Natural killer cell (primary cell): ENCODE data around the gene NFE2L3. TPM values are rescaled to one million over a fixed set of nuclear protein-coding genes. Genes with fewer than 3 reads are reported as not detected.
"Not testable (repeated sequence)": the region's sequence is repeated elsewhere in the genome, so short reads cannot be mapped to it uniquely, and the experiment has no call there.

ENCODE experiments used
- ATAC-seq, 3 donors: fragments of 150-1000 bp in 2 of 3; fragments of 200-7000 bp in 1 of 3; cut with Tn5 transposase; 1 replicate in 1 of 3; 2 replicates in 2 of 3; pipeline ENCODE4 v1.10.0; 2021; ENCODE audit warnings: mild to moderate bottlenecking in 2 of 3, moderate library complexity in 2 of 3
- DNase-seq, 2 donors: peaks; one replicate each; pipeline versions ENCODE4 v3.0.0 to v3.0.0-alpha.2; 2013 to 2021; ENCODE audit warnings: mixed read lengths in 1 of 2
- H3K27ac ChIP-seq: one replicate; pipeline ENCODE4 v1.5.1; 2013; ENCODE audit warnings: mild to moderate bottlenecking, low read length
- H3K27me3 ChIP-seq: one replicate; pipeline ENCODE4 v1.6.1; 2013; ENCODE audit warnings: low read length; ENCODE audit not compliant: control insufficient read depth, insufficient read depth
- H3K36me3 ChIP-seq: one replicate; pipeline ENCODE4 v1.6.1; 2013; ENCODE audit warnings: low read length; ENCODE audit not compliant: control insufficient read depth, insufficient read depth
- H3K4me1 ChIP-seq: one replicate; pipeline ENCODE4 v1.6.1; 2013; ENCODE audit warnings: low read length; ENCODE audit not compliant: control insufficient read depth, insufficient read depth
- H3K4me3 ChIP-seq: one replicate; pipeline ENCODE4 v1.5.1; 2013; ENCODE audit warnings: low read length
- H3K9me3 ChIP-seq: one replicate; pipeline ENCODE4 v1.6.1; 2013; ENCODE audit warnings: low read length; ENCODE audit not compliant: control insufficient read depth, insufficient read depth
- H3K27ac Mint-ChIP-seq, 2 donors: one replicate each; pipeline ENCODE4 v1.8.0; 2022; ENCODE audit warnings: mild to moderate bottlenecking in 2 of 2, mixed read lengths in 2 of 2, moderate library complexity in 1 of 2
- H3K27me3 Mint-ChIP-seq, 2 donors: one replicate each; pipeline ENCODE4 v1.8.0; 2022; ENCODE audit warnings: low read depth in 2 of 2, mixed read lengths in 2 of 2
- H3K36me3 Mint-ChIP-seq: one replicate; pipeline ENCODE4 v1.8.0; 2022; ENCODE audit warnings: mixed read lengths
- H3K4me1 Mint-ChIP-seq, 2 donors: one replicate each; pipeline ENCODE4 v1.8.0; 2022; ENCODE audit warnings: mixed read lengths in 2 of 2
- H3K4me3 Mint-ChIP-seq: one replicate; pipeline ENCODE4 v1.8.0; 2022; ENCODE audit warnings: mild to moderate bottlenecking, moderate library complexity, mixed read lengths
- H3K9me3 Mint-ChIP-seq, 2 donors: one replicate each; pipeline ENCODE4 v1.8.0; 2022; ENCODE audit warnings: mixed read lengths in 2 of 2
- WGBS: methylation state at CpG from one replicate; pipeline ENCODE4 v1.1.7; 2013; ENCODE audit warnings: missing lambda C conversion rate; ENCODE audit not compliant: insufficient coverage; 5-methylcytosine and 5-hydroxymethylcytosine counted together
- intact Hi-C: fragments of 100-400 bp; cut with micrococcal nuclease; formaldehyde crosslinking; loops from one replicate; pipeline ENCODE4 v1.14.2; 2022
- total RNA-seq, 4 donors: library from RNA; stranded (reverse); fragments of 120-200 nt in 1 of 4; gene quantifications; one replicate each; pipeline versions ENCODE4 v1.2.3 to v1.2.4, GENCODE V29; 2013 to 2022
- TF ChIP-seq, protein P1 (sequence below): fragments of 200-600 bp; IDR thresholded peaks from one replicate; pipeline ENCODE4 v1.8.0; 2022; ENCODE audit warnings: antibody characterized with exemption

Gene NFE2L3
- total RNA-seq, 3 donors from 2014 or later (not counting 1 experiment from before 2014, with no cell fraction given): 0.68 to 2.0 (median 1.00) TPM

DNA sequence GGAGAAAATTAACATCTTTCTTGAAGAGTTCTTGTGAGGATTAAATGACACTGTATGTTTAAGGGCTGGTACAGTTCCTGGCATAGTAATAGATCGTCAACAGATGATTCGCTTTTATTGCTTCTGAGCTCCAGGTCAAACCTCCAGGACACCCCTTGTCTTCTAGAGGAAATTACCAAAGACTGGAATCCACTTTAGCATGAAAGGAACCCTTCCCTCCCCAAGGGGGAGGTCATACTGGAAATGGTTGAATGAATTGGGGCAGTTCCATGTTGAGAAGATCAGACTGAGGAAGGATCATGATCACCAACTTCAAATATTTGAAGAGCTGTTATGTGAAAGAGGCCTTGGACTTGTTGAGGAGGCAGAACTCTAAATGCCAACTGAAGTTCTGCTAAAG is 8.9 kb downstream of the NFE2L3 start:
- no peaks in the 10 kb centered on the region for H3K36me3 Mint-ChIP-seq
- H3K27me3 ChIP-seq: no peaks in the 10 kb centered on the region
- TF ChIP-seq, protein P1, sequence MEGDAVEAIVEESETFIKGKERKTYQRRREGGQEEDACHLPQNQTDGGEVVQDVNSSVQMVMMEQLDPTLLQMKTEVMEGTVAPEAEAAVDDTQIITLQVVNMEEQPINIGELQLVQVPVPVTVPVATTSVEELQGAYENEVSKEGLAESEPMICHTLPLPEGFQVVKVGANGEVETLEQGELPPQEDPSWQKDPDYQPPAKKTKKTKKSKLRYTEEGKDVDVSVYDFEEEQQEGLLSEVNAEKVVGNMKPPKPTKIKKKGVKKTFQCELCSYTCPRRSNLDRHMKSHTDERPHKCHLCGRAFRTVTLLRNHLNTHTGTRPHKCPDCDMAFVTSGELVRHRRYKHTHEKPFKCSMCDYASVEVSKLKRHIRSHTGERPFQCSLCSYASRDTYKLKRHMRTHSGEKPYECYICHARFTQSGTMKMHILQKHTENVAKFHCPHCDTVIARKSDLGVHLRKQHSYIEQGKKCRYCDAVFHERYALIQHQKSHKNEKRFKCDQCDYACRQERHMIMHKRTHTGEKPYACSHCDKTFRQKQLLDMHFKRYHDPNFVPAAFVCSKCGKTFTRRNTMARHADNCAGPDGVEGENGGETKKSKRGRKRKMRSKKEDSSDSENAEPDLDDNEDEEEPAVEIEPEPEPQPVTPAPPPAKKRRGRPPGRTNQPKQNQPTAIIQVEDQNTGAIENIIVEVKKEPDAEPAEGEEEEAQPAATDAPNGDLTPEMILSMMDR: no peak
- H3K9me3 ChIP-seq: no peaks in the 10 kb centered on the region
- WGBS: 100% methylated on average over 2 of the region's 2 CpGs
- no peak overlapping the region for H3K27ac Mint-ChIP-seq
- H3K4me1 ChIP-seq: peaks cover 24% of the 10 kb centered on the region
- no peak overlapping the region for H3K4me3 ChIP-seq
- no peaks in the 10 kb centered on the region for H3K36me3 ChIP-seq
- no peaks in the 10 kb centered on the region for H3K27me3 Mint-ChIP-seq
- ATAC-seq (no peak), DNase-seq (no peak)
- no peak overlapping the region for H3K4me3 Mint-ChIP-seq
- no peaks in the 10 kb centered on the region for H3K9me3 Mint-ChIP-seq
- intact Hi-C loops: no loop called here
- H3K27ac ChIP-seq: no peak overlapping the region
- H3K4me1 Mint-ChIP-seq: peaks cover 6 to 9% of the 10 kb centered on the region in 2 donors

DNA sequence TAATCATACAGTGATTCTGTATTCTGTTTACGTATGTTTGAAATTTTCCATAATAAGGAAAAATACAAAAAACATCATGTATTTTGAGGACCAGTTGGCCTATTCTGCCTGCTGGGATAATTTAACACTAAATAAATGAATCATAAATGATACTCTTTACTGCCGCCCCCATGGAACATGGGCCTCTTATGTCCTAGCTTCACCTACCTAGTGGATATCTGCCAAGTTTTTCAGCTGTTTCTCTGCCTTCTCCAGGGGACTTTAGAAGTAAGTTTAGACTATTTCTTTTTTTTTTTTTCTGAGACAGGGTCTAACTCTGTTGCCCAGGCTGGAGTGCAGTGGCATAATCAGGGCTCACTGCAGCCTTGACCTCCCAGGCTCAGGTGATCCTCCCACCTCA is 10.4 kb downstream of the NFE2L3 start:
- Histone ChIP-seq H3K9me3 (no peaks in the 10 kb centered on the region), H3K36me3 (no peaks in the 10 kb centered on the region), H3K27ac (no peak overlapping the region), H3K27me3 (no peaks in the 10 kb centered on the region), H3K4me3 (no peak overlapping the region), H3K4me1 (peaks cover 27% of the 10 kb centered on the region)
- intact Hi-C loops: no loop called here
- H3K27me3 Mint-ChIP-seq: no peaks in the 10 kb centered on the region
- H3K4me1 Mint-ChIP-seq: peaks cover 10% of the 10 kb centered on the region in 2 donors
- H3K9me3 Mint-ChIP-seq: no peaks in the 10 kb centered on the region
- no peak overlapping the region for H3K27ac Mint-ChIP-seq
- DNase-seq (no peak), ATAC-seq (no peak)
- no peak overlapping the region for H3K4me3 Mint-ChIP-seq
- TF ChIP-seq, protein P1: no peak
- 90% methylated on average over 1 of the region's 2 CpGs for WGBS
- H3K36me3 Mint-ChIP-seq: no peaks in the 10 kb centered on the region

DNA sequence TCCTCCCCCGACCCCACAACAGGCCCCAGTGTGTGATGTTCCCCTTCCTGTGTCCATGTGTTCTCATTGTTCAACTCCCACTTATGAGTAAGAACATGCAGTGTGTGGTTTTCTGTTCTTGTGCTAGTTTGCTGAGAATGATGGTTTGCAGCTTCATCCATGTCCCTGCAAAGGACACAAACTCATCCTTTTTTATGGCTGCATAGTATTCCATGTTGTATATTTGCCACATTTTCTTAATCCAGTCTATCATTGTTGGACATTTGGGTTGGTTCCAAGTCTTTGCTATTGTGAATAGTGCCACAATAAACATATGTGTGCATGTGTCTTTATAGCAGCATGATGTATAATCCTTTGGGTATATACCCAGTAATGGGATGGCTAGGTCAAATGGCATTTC is 11.8 kb downstream of the NFE2L3 start:
- not testable (repeated sequence) for H3K27ac Mint-ChIP-seq, H3K36me3 Mint-ChIP-seq, H3K4me3 Mint-ChIP-seq

DNA sequence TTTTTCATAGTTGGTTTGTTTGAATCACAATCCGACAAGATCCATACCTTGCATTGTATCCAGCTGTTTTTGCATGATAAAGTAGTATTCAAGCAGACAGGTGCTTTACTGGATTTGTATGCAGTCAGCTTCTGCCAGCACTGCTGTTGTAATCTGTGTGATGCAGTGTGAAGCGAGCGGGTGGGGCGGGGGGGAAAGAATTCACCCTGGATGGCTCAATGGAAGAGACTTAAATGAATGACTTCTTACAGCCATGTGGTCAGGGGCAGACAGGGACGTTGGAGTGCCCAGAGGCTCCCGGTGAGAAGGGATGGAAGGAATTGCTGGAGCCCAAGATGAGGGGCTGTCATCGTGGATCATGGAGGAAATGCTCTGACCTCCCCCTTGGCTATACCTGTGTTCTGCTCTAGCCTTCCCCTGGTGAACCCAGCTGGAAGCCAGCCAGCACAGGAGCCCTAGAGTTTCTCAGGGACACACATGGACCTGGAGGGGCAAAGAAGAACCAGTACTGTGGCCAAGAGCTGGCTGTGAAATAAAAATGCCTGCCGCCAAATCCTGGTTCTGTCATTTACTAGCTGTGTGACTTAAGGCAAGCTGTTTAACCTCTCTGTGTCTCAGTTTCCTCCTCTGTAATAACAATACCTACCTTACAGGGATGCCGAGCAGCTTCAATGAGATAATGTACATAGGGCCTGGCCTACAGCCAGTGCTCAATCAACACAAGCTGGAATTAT is 14.1 kb downstream of the NFE2L3 start:
- Histone ChIP-seq H3K27ac (peak overlapping the region; percentile 38), H3K4me1 (peaks cover 23% of the 10 kb centered on the region), H3K9me3 (no peaks in the 10 kb centered on the region), H3K36me3 (peaks cover 8% of the 10 kb centered on the region), H3K27me3 (no peaks in the 10 kb centered on the region), H3K4me3 (no peak overlapping the region)
- Mint-ChIP-seq H3K27ac (peak overlapping the region; percentile 77 to 89), H3K9me3 (no peaks in the 10 kb centered on the region), H3K36me3 (no peaks in the 10 kb centered on the region), H3K4me3 (no peak overlapping the region), H3K27me3 (no peaks in the 10 kb centered on the region), H3K4me1 (peaks cover 13 to 14% of the 10 kb centered on the region in 2 donors)
- ATAC-seq: no peak
- WGBS: 97% methylated on average over 9 of the region's 9 CpGs
- intact Hi-C loops: no loop called here
- TF ChIP-seq, protein P1: no peak
- DNase-seq: no peak

More for the DNA sequence above, 11.8 kb downstream of the NFE2L3 start:
- intact Hi-C loops, H3K27ac ChIP-seq, DNase-seq, H3K9me3 Mint-ChIP-seq, H3K9me3 ChIP-seq, H3K27me3 ChIP-seq, ATAC-seq, H3K4me3 ChIP-seq, H3K36me3 ChIP-seq, H3K27me3 Mint-ChIP-seq: not testable (repeated sequence)
- H3K4me1 Mint-ChIP-seq: peaks cover 13 to 14% of the 10 kb centered on the region in 2 donors
- H3K4me1 ChIP-seq: peaks cover 27% of the 10 kb centered on the region
- WGBS: 100% methylated on average over 1 of the region's 1 CpG
